Omental fat pad (tissue), 4 donors: Measurements from ENCODE around the gene SGK2. TPM values are rescaled to one million over a fixed set of nuclear protein-coding genes. Genes with fewer than 3 reads are reported as not detected.

ENCODE experiments used
- ATAC-seq: fragments of 150-250 bp; one replicate; pipeline ENCODE4 v1.9.1; 2016; ENCODE audit warnings: mild to moderate bottlenecking, moderate library complexity; ENCODE audit not compliant: low FRiP score
- DNase-seq: peaks from one replicate; pipeline ENCODE4 v3.0.0-alpha.2; 2019; ENCODE audit warnings: low spot score
- CTCF ChIP-seq, 3 donors: fragments of 450-650 bp; IDR thresholded peaks; one replicate each; pipeline ENCODE4 v1.5.1; 2016 to 2017; ENCODE audit warnings: antibody characterized with exemption in 3 of 3, mild to moderate bottlenecking in 3 of 3, moderate library complexity in 2 of 3
- total RNA-seq, 4 donors: library from RNA; depleted of rRNA; stranded (reverse); fragments of >200 nt; gene quantifications; one replicate each; pipeline ENCODE4 v1.1.0, GENCODE V29; 2016

Gene SGK2
- total RNA-seq, 4 donors from 2014 or later: 3.6 to 15.1 (median 14.4) TPM

DNA sequence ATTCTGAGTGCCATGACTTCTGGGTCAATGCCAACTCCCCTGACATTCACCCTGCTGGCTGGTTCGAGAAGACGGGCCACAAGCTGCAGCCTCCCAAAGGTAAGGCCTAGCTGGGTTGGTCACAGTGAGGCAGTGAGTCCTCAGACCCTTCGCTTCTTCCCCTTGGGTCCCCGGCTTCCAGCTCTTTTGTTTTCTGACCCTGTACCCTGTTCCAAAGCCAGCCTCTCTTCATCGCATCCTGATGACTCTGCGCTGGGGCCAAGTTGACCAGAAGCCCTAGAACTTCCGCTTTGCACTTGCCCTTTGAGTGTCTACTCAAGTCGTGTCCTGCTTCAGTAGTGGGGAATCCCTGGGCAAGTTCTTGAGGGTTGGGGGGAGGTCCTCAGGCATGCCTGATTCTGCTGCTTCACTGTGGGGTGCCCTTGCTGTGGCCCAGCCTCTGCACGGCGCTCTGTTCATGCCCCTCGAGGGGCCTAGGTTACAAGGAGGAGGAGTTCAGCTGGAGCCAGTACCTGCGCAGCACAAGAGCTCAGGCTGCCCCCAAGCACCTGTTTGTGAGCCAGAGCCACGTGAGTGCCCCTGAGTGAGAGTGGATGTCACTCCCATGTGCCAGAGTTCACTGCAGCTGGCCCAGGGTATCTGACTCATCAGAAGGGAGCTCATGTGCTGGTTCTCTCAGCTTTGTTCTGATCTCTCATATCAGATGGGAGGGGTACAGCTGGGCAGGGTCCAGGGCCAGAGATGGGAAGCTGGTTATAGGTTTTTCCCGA, 28.3 kb upstream of the SGK2 start:
- no peak for TF ChIP-seq CTCF (IDR thresholded peaks at IDR 0.05)
- ATAC-seq (no peak), DNase-seq (no peak)

DNA sequence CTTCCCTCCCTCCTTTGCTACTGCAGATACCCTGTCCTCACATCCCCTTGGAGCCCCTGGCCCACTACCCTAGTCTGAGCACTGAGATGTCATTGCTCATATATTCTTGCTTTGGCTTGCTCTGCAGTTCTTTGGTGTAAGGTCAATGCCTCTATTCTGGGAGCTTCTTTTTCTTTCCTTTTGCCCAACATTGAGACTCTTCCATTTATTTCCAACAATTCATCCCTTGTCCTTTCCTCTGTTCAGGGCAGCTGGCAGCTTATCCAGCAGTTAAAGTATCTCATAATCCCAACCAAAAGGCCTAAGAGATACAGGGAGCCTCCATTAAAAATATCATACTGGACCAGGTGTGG, 27.8 kb upstream of the SGK2 start:
- DNase-seq (no peak), ATAC-seq (no peak)
- TF ChIP-seq CTCF (IDR thresholded peaks at IDR 0.05): no peak

DNA sequence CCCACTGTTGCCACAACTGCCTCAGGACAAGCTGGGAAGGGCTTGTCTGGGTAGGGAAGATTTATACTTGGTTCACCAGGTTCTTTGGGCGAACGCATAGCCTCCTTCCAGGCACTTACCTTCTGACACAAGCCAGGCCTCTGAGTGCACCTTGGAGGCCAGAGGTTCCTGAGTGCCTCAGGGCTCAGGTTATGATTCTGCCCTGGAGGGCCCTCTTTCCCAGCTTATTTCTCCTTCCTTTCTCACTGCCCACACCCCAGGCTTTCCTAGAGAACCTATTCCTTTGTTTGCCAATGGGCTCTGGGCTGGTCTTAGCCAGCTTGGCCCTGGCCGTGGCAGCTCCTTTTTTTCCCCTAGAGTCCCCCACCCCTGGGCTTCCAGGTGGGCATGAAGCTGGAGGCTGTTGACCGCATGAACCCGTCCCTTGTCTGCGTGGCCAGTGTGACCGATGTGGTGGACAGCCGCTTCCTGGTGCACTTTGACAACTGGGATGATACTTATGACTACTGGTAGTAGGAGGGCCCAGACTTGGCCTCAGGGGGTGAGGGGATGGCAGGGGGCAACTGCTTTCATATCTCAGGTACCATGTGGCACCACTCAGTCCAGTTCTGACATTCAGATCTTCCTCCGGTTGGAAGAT, 26.3 kb upstream of the SGK2 start:
- TF ChIP-seq CTCF (IDR thresholded peaks at IDR 0.05): no peak
- no peak for DNase-seq
- ATAC-seq: no peak

GRCh38 chr20:43533060-43533459, 25.8 kb upstream of the SGK2 start:
- no peak for DNase-seq
- ATAC-seq: no peak

DNA sequence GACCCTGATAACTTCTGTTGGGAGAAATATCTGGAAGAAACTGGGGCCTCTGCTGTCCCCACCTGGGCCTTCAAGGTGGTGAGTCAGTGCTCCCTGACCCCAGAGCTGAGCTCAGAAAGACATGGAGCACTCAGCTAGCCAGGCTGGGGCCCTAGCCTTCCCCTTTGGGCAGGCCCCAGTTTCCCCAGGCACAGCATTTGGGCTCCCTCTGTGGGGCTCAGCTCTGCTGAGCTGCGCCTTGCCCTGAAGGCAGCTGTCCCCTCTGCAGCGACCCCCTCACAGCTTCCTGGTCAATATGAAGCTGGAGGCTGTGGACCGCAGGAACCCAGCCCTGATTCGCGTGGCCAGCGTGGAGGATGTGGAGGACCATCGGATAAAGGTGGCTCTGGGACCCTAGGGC, 24.8 kb upstream of the SGK2 start:
- DNase-seq (no peak), ATAC-seq (no peak)
- no peak for TF ChIP-seq CTCF (IDR thresholded peaks at IDR 0.05)

More at GRCh38 chr20:43533060-43533459, 25.8 kb upstream of the SGK2 start:
- TF ChIP-seq CTCF (IDR thresholded peaks at IDR 0.05): no peak

DNA sequence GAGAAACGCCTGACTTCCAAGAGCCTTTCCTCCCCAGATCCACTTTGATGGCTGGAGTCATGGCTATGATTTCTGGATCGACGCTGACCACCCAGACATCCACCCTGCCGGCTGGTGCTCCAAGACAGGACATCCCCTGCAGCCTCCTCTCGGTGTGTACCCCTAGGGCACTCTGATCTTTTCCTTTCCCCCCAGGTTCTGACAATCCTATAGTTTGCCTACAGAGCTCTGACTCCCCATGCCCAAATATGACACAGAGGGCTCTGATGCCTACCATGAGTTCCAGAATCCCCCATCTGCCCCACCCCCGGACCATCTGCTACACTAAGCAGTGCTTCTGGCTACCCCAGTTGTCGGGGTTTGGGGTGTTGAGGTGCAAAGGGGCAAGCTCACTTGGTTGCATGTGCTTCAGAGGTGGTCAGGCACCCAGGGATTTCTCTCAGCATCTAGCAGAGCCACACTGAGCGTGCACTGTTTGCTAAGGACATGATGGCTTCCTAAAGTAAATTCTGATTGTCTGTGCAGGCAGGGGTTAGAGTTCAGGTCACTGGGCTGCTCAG, 24.0 kb upstream of the SGK2 start:
- ATAC-seq (no peak), DNase-seq (no peak)
- TF ChIP-seq CTCF (IDR thresholded peaks at IDR 0.05): no peak
